Mucosa of stomach (tissue), 1 donor: ENCODE measurements around the gene VSTM2B.

Experiments
- H3K27me3 ChIP-seq: one replicate; pipeline ENCODE4 v1.7.0; 2013; ENCODE audit warnings: mild to moderate bottlenecking, low read length; ENCODE audit not compliant: control insufficient read depth, insufficient read depth
- H3K36me3 ChIP-seq: one replicate; pipeline ENCODE4 v1.7.0; 2013; ENCODE audit warnings: low read length; ENCODE audit not compliant: control insufficient read depth, insufficient read depth
- H3K4me1 ChIP-seq: one replicate; pipeline ENCODE4 v1.7.0; 2013; ENCODE audit warnings: mild to moderate bottlenecking, low read length; ENCODE audit not compliant: control insufficient read depth, insufficient read depth
- H3K4me3 ChIP-seq: one replicate; pipeline ENCODE4 v1.7.0; 2013; ENCODE audit warnings: low read length
- H3K9ac ChIP-seq: one replicate; pipeline ENCODE4 v1.7.0; 2013; ENCODE audit warnings: mild to moderate bottlenecking, low read length, moderate library complexity
- H3K9me3 ChIP-seq: one replicate; pipeline ENCODE4 v1.7.0; 2013; ENCODE audit warnings: mild to moderate bottlenecking, low read length, moderate library complexity; ENCODE audit not compliant: control insufficient read depth
- donor health status: Pancreatic carcinoma.

Gene VSTM2B

DNA sequence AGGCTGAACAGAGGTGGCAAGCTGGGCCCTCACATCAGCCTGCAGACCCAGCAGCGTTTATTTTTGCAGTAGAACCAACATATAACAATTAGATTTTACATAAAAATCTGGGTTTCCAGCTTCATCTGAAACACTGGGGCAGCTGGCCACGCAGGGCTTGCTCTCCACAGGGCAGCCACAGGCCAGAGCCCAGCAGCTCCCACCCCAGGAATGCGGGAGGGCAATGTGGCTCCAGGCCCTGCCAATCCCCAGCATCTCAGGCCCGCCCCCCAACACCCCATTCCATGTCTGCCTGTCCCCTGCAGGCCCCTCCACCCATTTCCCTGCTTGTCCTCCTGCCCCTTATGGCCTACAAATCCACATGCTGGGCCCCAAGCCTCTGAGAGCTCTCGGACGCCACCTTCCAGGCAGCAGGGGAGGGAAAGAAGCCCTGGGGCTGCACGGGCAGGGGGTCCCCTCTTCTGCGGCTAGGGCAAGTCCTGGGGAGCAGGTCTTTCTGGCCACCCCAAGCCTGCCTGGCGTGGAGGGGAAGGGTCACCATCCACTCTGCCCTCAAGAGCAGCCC is 15.0 kb upstream of the VSTM2B start:
- Histone ChIP-seq H3K36me3 (no peaks in the 10 kb centered on the region), H3K27me3 (no peaks in the 10 kb centered on the region), H3K4me3 (no peak overlapping the region), H3K9me3 (no peaks in the 10 kb centered on the region), H3K4me1 (no peaks in the 10 kb centered on the region), H3K9ac (no peak overlapping the region)

DNA sequence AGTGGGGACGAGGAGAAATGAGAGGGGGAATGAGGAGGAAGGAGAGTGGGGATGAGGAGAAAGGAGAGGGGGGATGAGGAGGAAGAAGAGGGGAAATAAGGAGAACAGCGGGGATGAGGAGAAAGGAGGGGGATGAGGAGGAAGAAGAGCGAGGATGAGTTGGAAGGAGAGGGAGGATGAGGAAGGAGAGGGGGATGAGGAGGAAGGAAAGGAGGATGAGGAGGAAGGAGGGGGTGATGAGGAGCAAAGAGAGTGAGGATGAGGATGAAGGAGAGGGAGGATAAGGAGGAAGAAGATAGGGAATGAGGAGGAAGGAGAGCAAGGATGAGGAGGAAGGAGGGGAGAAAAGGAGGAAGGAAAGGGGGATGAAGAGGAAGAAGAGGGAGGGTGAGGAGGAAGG is 14.0 kb upstream of the VSTM2B start:
- Histone ChIP-seq H3K9me3 (no peaks in the 10 kb centered on the region), H3K4me3 (no peak overlapping the region), H3K36me3 (no peaks in the 10 kb centered on the region), H3K27me3 (no peaks in the 10 kb centered on the region), H3K4me1 (no peaks in the 10 kb centered on the region), H3K9ac (no peak overlapping the region)

DNA sequence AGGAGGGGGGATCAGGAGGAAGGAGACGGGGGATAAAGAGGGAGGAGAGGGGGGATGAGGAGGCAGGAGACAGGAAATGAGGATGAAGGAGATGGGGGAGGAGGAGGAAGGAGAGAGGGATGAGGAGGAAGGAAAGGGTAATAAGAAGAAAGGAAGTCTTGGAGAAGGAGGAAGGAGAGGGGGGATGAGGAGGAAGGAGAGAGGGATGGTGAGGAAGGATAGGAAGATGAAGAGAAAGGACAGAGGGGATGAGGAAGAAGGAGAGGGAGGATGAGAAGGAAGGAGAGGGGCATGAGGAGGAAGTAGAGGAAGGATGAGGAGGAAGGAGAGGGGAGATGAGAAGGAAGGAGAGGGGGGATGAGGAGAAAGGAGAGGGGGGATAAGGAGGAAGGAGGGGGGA is 13.0 kb upstream of the VSTM2B start:
- H3K4me1 ChIP-seq: no peaks in the 10 kb centered on the region

DNA sequence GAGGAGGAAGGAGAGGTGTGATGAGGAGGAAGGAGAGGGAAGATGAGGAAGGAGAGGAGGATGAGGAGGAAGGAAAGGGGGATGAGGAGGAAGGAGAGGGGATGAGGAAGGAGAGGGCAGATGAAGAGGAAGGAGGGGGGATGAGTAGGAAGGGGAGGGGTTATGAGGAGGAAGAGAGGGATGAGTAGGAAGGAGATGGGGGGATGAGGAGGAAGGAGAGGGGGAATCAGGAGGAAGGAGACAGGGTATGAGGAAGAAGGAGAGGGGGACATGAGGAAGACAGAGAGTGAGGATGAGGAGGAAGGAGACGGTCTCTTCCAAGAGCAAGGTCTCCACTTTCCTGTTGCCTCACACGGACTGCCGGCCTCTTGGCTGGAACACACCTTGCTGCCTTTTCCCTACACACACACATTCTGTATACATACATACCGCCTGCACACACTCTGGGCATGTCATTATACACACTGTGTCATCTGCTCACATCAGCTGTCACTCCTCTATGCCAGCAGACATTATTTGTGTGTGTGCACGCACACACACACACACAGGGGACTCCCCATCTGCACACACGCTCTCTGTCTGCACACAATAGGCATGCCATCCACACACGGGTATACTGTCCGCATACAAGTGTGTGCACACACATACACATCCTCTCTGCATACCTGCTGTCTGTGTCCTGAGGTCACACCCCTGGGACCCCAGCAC is 11.1 kb upstream of the VSTM2B start:
- H3K4me3 ChIP-seq: no peak overlapping the region
- no peaks in the 10 kb centered on the region for H3K4me1 ChIP-seq
- H3K36me3 ChIP-seq: no peaks in the 10 kb centered on the region
- no peaks in the 10 kb centered on the region for H3K27me3 ChIP-seq
- no peaks in the 10 kb centered on the region for H3K9me3 ChIP-seq
- H3K9ac ChIP-seq: no peak overlapping the region

More for the DNA sequence above, 13.0 kb upstream of the VSTM2B start:
- Histone ChIP-seq H3K9me3 (no peaks in the 10 kb centered on the region), H3K36me3 (no peaks in the 10 kb centered on the region), H3K4me3 (no peak overlapping the region), H3K9ac (no peak overlapping the region), H3K27me3 (no peaks in the 10 kb centered on the region)

DNA sequence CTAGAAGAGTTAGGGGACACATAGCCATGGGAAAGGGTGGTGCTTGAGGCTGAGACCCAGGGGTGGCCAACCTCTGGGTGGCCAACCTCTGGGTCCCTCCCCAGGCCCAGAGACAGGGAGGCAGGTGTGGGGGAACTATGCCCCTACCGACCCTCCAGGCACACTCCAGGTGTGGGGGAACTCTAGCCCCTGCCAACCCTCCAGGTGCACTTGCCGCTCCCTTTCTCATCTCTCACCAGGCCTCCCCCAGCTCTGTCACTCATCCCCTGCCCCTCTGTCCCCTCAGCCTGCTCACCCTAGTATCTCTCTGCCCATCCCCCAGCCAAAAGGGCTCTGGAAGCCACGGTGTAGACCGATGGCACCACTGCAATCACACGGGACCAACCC is 10.6 kb upstream of the VSTM2B start:
- H3K4me1 ChIP-seq: no peaks in the 10 kb centered on the region
- H3K9ac ChIP-seq: no peak overlapping the region
- H3K36me3 ChIP-seq: no peaks in the 10 kb centered on the region
- H3K27me3 ChIP-seq: no peaks in the 10 kb centered on the region
- no peak overlapping the region for H3K4me3 ChIP-seq
- no peaks in the 10 kb centered on the region for H3K9me3 ChIP-seq

DNA sequence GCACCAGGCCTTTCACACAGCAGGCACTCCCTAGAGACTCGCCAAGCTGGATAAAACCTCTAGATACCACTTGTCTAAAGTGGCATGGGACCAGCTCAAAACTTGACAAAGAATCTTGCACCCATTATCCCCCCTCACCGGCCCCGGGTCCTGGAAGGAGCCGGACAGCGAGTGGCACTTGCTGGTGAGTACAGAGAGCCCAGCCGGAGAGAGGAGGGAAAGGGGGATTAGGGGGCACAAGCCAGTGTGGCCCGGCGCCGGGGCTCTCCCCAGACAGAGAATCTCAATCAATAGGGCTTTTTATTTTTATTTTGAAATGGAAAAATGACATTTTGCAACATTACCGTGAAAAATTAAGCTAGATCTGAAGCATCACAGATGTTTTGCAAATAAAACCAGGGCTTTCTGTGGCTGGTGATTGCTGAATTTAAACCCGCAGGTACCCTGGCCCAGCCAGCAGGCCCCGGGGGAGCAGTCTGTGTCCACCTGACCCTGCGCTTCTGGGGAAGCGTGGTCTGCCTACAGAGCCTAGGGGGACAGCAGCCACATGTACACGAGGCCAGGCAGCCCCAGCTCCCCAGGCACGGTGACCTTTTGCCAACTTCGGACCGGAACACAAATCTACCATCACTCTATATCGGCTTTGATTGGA is 10.0 kb upstream of the VSTM2B start:
- H3K36me3 ChIP-seq: no peaks in the 10 kb centered on the region
- no peaks in the 10 kb centered on the region for H3K4me1 ChIP-seq
- H3K4me3 ChIP-seq: no peak overlapping the region
- H3K27me3 ChIP-seq: no peaks in the 10 kb centered on the region
- H3K9me3 ChIP-seq: no peaks in the 10 kb centered on the region
- no peak overlapping the region for H3K9ac ChIP-seq

DNA sequence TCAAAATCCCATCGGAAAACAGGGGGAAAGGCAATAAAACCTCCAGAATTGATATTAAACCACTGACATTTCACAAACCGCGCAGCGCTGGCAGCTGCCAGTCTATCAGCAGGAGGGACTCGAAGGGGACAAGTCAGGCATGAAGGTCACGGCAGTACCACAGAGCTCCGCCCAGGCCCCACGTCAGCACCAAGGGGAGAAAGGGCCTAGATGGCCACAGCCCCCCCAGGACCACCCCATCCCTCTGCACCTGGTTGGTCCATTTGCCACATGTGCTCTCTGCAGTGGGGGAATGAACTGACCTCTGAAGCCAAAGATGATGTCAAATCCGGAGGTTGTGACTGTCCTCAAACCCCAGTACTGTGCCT is 9.5 kb upstream of the VSTM2B start:
- Histone ChIP-seq H3K9ac (no peak overlapping the region), H3K4me1 (no peaks in the 10 kb centered on the region), H3K36me3 (no peaks in the 10 kb centered on the region), H3K4me3 (no peak overlapping the region), H3K9me3 (no peaks in the 10 kb centered on the region), H3K27me3 (no peaks in the 10 kb centered on the region)

DNA sequence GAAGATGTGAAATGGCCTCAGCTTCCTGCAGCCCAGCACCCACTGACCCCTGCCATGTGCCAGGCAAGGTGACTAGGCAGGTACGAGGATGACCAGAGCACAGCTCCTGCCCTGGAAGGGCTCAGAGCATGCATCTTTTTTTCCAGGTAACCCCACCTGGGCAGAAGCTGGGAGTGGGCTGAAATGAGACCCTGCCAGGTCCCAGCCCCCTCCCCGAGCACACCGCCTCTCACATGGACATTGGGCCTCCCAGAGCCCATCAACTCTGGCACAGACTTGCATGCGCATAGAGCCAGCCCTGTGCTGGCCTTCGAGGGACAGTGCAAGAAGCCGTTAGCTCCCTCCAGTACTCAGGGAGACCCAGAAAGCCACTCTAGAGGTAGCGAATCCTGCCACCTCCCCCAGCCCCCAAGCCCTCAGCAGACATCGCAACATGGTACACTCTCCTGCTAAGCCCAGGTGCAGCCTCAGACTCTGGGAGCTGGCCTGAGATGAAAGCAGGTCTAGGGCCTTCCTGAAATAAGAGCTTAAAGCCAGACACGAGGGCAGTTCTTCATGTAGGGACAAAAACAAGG is 8.9 kb upstream of the VSTM2B start:
- Histone ChIP-seq H3K4me1 (no peaks in the 10 kb centered on the region), H3K36me3 (no peaks in the 10 kb centered on the region), H3K9me3 (no peaks in the 10 kb centered on the region), H3K27me3 (no peaks in the 10 kb centered on the region), H3K9ac (no peak overlapping the region), H3K4me3 (no peak overlapping the region)

DNA sequence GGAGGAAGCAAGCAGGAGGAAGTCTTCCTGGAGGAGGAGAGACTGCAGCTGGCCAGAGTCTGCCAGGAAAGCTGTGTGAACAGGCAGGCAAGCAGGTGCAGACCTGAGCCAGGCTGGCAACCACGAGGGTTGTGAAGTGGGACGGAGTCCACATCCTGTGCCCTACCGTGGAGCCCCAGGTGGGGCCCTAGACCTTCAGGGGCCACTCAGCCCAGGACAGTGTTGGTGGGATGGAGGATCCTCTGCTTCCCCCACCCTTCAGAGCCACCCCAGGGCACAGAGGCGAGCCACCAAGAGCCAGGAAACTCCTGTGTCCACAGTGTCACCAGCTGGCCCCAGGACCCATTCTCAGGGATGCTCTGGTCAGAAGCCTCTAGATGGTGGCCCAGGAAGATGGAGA is 8.4 kb upstream of the VSTM2B start:
- H3K27me3 ChIP-seq: no peaks in the 10 kb centered on the region
- H3K9ac ChIP-seq: no peak overlapping the region
- H3K4me3 ChIP-seq: no peak overlapping the region
- no peaks in the 10 kb centered on the region for H3K9me3 ChIP-seq
- no peaks in the 10 kb centered on the region for H3K36me3 ChIP-seq
- H3K4me1 ChIP-seq: no peaks in the 10 kb centered on the region

DNA sequence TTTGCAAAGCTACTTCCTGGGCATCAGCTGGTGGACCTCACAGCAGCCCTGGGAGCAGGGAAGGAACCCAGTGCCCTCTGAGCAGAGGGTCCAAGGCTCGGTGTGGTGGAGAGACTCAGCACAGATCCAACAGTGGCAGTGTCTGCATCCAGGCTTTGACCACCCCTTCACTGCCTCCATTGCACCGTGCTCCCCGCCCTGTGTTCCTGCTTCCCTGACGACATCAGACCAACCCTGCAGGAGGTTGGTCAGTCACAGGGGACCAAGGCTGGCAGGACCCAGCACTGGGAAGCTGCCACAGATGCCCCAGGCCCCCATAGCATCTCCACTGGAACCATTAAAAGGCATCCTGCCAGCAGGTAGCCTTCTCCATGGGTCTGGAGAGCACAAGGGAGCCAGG is 7.8 kb upstream of the VSTM2B start:
- Histone ChIP-seq H3K4me3 (no peak overlapping the region), H3K9ac (no peak overlapping the region), H3K27me3 (no peaks in the 10 kb centered on the region), H3K4me1 (no peaks in the 10 kb centered on the region), H3K9me3 (no peaks in the 10 kb centered on the region), H3K36me3 (no peaks in the 10 kb centered on the region)

DNA sequence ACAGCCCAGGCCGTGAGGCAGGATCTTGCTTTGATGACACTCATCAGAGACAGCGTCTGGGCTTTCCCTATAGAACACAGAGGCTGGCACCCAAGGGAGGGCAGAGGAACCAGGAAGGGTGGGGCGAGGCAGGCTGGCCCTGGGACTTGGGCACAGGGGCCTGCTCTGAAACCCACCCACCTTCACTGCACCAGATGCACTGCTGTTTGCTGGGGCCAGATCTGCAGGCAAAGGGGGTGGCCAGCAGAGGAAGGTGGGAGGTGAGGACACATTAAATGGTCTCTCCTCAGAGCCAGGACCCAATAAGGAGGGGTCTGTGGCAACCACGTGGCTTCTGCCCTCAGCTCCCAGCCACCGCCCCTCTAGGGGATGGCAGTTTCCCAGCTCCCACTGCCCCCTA is 6.6 kb upstream of the VSTM2B start:
- Histone ChIP-seq H3K9me3 (no peaks in the 10 kb centered on the region), H3K4me1 (no peaks in the 10 kb centered on the region), H3K27me3 (peaks cover 12% of the 10 kb centered on the region), H3K4me3 (no peak overlapping the region), H3K36me3 (no peaks in the 10 kb centered on the region), H3K9ac (no peak overlapping the region)

DNA sequence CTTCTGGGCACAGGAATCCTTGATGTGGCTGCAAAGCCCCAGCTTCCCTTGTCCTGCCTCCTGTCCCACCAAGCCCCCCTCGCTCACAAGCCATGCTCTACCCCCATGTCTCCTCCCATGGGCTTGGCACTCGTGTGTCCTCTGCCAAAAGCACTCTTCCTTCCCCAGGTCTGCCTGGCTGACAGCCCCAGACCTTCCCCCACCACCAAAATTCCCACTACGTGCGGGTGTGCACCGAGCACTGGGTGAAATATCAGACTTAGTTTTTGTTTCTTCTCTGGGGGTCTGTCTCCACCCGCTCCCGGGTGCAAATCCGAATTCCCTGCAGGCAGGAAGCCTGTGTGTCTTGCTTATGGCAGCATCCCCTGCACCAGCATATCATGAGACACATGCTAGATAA is 5.9 kb upstream of the VSTM2B start:
- H3K36me3 ChIP-seq: no peaks in the 10 kb centered on the region
- H3K27me3 ChIP-seq: peaks cover 19% of the 10 kb centered on the region
- no peak overlapping the region for H3K9ac ChIP-seq
- H3K4me3 ChIP-seq: no peak overlapping the region
- H3K4me1 ChIP-seq: no peaks in the 10 kb centered on the region
- H3K9me3 ChIP-seq: no peaks in the 10 kb centered on the region
